ENCODE data around the gene ATP13A2. TPM values are rescaled to one million over a fixed set of nuclear protein-coding genes. Genes with fewer than 3 reads are reported as not detected.

Gene ATP13A2
- total RNA-seq, 5 donors from 2014 or later (not counting 1 experiment from before 2014, with no cell fraction given), result 39.4 to 65.5 (median 58.2) TPM

DNA sequence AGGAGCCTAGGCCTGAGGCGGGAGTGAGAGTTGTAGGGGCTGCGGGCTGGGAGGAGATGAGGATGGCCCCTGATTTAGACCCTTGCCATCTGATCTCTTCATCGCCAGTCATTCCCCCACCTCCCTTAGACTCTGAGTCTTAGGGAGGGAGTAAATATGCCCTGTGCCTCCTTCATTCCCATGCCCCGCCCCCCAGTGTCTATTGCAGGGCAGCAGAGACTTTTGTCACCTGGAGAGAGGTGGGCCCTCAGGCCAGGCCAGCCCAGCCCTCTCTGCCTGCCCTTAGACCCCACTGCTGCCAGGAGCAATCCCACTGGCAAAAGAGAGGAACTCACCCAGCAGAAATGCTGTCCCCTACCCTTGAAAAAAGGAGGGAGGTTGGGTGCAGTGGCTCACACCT, 28.1 kb downstream of the ATP13A2 start:
- DNase-seq, result no peak
- Histone ChIP-seq H3K9me3 (no peaks in the 10 kb centered on the region), H3K27me3 (replicated peaks in 1 of 2; ENCODE audit: control insufficient read depth in 2 of 2, extremely low read depth in 1 of 2, insufficient read depth in 2 of 2, low read length in 1 of 2) (peaks cover 0 to 51% of the 10 kb centered on the region in 2 experiments), H3K36me3 (ENCODE audit: control insufficient read depth in 2 of 2, extremely low read depth in 1 of 2, insufficient read depth in 1 of 2, low read length in 1 of 2) (peaks cover 12 to 20% of the 10 kb centered on the region in 2 donors), H3K4me3 (ENCODE audit: control insufficient read depth in 1 of 2, extremely low read depth in 1 of 2, low read length in 1 of 2) (no peak overlapping the region), H3K27ac (ENCODE audit: low read length) (no peak overlapping the region), H3K4me1 (ENCODE audit: control insufficient read depth in 1 of 2, extremely low read depth in 1 of 2, insufficient read depth in 2 of 2, low read length in 2 of 2) (peaks cover 0 to 12% of the 10 kb centered on the region in 2 experiments)
- Mint-ChIP-seq H3K4me1 (peaks cover 10 to 16% (median 11%) of the 10 kb centered on the region in 3 donors), H3K4me3 (no peak overlapping the region), H3K9me3 (no peaks in the 10 kb centered on the region), H3K36me3 (peaks cover 13% of the 10 kb centered on the region), H3K27me3 (peaks cover 19 to 24% of the 10 kb centered on the region in 2 donors), H3K27ac (no peak overlapping the region)
- POLR2A ChIA-PET, result no interaction called here
- CTCF ChIA-PET, result no interaction called here
- WGBS (ENCODE audit: insufficient coverage), result no CpG with 5 or more reads among the region's 4 CpGs
- ATAC-seq (replicated peaks in 1 of 4), result no peak

DNA sequence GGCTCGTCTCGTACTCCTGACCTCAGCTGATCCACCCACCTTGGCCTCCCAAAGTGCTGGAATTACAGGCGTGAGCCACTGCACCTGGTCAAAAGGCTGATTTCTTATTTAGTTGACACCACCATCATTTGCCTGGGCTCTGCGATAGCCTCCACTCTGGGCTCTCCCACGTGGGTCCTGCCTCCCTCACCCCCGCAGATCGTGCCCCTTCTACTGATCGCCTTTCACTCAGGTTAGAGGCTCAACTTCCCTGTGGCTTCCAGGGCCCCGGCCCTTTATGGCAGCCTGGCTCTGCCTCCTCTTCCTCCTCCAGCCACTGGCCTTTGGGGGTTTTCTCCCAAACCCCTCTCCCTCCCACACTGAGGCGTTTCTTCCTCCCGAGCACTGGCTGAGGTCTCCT, 28.8 kb downstream of the ATP13A2 start:
- Histone ChIP-seq H3K9me3 (no peaks in the 10 kb centered on the region), H3K27ac (ENCODE audit: low read length) (no peak overlapping the region), H3K4me1 (ENCODE audit: control insufficient read depth in 1 of 2, extremely low read depth in 1 of 2, insufficient read depth in 2 of 2, low read length in 2 of 2) (peaks cover 0 to 12% of the 10 kb centered on the region in 2 experiments), H3K4me3 (ENCODE audit: control insufficient read depth in 1 of 2, extremely low read depth in 1 of 2, low read length in 1 of 2) (no peak overlapping the region), H3K36me3 (ENCODE audit: control insufficient read depth in 2 of 2, extremely low read depth in 1 of 2, insufficient read depth in 1 of 2, low read length in 1 of 2) (peaks cover 7 to 16% of the 10 kb centered on the region in 2 donors), H3K27me3 (replicated peaks in 1 of 2; ENCODE audit: control insufficient read depth in 2 of 2, extremely low read depth in 1 of 2, insufficient read depth in 2 of 2, low read length in 1 of 2) (peaks cover 0 to 53% of the 10 kb centered on the region in 2 experiments)
- peaks cover 19 to 24% of the 10 kb centered on the region in 2 donors for H3K27me3 Mint-ChIP-seq
- peaks cover 10 to 16% (median 11%) of the 10 kb centered on the region in 3 donors for H3K4me1 Mint-ChIP-seq
- ChIA-PET POLR2A (no interaction called here), CTCF (interaction anchor here in 1 of 2 donors (0.7 kb wide), 1 partner anchor 94 kb away, joined by 3 read pairs; no protein-coding TSS in a partner anchor)
- ATAC-seq (replicated peaks in 1 of 4), result no peak
- no peak overlapping the region for H3K27ac Mint-ChIP-seq
- no peak for DNase-seq
- H3K4me3 Mint-ChIP-seq, result no peak overlapping the region
- H3K9me3 Mint-ChIP-seq, result no peaks in the 10 kb centered on the region
- 71% methylated on average over 11 of the region's 11 CpGs for WGBS (ENCODE audit: insufficient coverage)
- peaks cover 9% of the 10 kb centered on the region for H3K36me3 Mint-ChIP-seq

DNA sequence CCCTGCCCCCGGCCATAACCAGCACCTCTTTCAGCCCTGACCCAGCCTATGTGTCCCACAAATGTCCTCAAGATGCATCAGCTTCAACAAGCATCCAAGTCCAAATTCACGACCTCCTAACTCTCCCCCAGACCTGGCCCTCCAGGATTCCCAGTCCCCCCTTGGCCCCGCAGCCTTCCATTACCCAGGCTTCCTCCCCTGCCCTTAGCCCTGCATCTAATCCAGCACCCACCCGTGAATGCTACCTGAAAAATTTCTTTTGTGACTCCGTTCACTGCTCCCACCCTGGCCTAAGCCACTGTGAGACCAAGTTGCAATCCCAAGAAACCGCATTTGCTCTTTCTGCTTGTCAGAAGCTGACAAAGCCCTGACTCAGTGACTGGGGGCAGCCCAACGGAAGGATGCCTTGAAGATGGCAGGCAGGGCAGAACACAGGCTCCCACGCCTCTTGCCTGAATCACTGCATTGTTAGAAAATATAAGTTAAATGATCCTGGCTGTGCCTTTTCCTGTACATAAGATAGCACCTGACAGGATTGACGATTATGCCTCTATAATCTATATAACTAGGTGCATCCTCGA, 30.4 kb downstream of the ATP13A2 start:
- Histone ChIP-seq H3K27me3 (replicated peaks in 1 of 2; ENCODE audit: control insufficient read depth in 2 of 2, extremely low read depth in 1 of 2, insufficient read depth in 2 of 2, low read length in 1 of 2) (peaks cover 0 to 53% of the 10 kb centered on the region in 2 experiments), H3K4me1 (ENCODE audit: control insufficient read depth in 1 of 2, extremely low read depth in 1 of 2, insufficient read depth in 2 of 2, low read length in 2 of 2) (peaks cover 0 to 12% of the 10 kb centered on the region in 2 experiments), H3K27ac (ENCODE audit: low read length) (no peak overlapping the region), H3K36me3 (ENCODE audit: control insufficient read depth in 2 of 2, extremely low read depth in 1 of 2, insufficient read depth in 1 of 2, low read length in 1 of 2) (peaks cover 0 to 3% of the 10 kb centered on the region in 2 donors), H3K4me3 (ENCODE audit: control insufficient read depth in 1 of 2, extremely low read depth in 1 of 2, low read length in 1 of 2) (no peak overlapping the region), H3K9me3 (no peaks in the 10 kb centered on the region)
- H3K27ac Mint-ChIP-seq, result no peak overlapping the region
- H3K4me3 Mint-ChIP-seq, result peak overlapping the region; percentile 65 to 78 (median 71)
- DNase-seq, result no peak
- H3K36me3 Mint-ChIP-seq, result peaks cover 8% of the 10 kb centered on the region
- ChIA-PET CTCF (no interaction called here), POLR2A (no interaction called here)
- peaks cover 10 to 16% (median 11%) of the 10 kb centered on the region in 3 donors for H3K4me1 Mint-ChIP-seq
- ATAC-seq (replicated peaks in 1 of 4), result no peak
- H3K9me3 Mint-ChIP-seq, result no peaks in the 10 kb centered on the region
- WGBS (ENCODE audit: insufficient coverage), result 78% methylated on average over 7 of the region's 10 CpGs
- H3K27me3 Mint-ChIP-seq, result peaks cover 19 to 24% of the 10 kb centered on the region in 2 donors

DNA sequence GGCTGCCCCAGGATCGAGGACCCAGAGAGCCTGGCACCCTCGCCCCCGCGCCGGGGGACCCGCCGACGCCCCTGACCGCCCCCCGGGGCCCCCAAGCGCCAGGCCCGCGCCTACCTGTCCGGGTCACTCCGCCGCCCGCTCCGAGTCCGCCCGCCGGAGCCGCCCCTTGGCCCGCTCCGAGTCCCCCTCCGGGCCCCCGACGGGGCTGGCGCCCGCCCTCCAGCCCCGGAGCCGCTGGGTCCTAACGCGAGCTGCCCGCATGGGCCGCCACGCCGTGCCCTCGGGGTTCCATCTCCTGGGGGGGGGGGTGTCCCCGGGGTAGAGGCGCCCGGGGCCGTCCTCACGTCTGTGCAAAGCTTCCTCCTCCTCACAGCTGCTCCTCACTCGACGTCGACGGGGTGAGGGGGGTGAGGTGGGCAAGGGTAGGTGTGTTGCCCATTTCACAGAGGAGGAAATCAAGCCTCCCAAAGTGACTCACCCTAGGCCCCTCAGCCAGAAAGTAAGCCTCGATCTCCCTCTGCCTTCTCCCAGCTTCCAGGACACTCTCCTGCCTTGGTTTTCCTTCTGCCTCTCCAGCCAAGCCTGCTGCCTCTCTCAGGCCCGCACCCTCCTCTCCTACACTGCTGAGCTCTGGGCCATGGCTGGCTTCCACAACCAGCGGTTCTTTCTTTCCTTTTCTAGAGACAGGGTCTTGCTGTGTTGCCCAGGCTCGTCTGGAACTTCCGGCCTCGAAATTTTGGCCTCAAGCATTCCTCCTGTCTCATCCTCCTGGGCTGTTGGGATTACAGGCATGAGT, 31.1 kb downstream of the ATP13A2 start, which contains the start of gene MFAP2:
Gene MFAP2, minus strand, starts transcription at position 148 of the 796 bp plus-strand sequence. CDS start 2,347 bp downstream, outside the sequence.
- ChIA-PET CTCF (no interaction called here), POLR2A (no interaction called here)
- DNase-seq, result no peak
- peak within 1 kb of the TSS; percentile 12 to 32 for H3K4me3 ChIP-seq (ENCODE audit: control insufficient read depth in 1 of 2, extremely low read depth in 1 of 2, low read length in 1 of 2)
- Mint-ChIP-seq H3K4me1 (peaks cover 10 to 16% (median 11%) of the 10 kb centered on the region in 3 donors), H3K4me3 (peak within 1 kb of the TSS; percentile 65 to 78 (median 71)), H3K27me3 (peaks cover 19 to 24% of the 10 kb centered on the region in 2 donors), H3K36me3 (peaks cover 3% of the 10 kb centered on the region), H3K9me3 (no peaks in the 10 kb centered on the region), H3K27ac (no peak within 1 kb of the TSS)
- peaks cover 0 to 53% of the 10 kb centered on the region in 2 experiments for H3K27me3 ChIP-seq (replicated peaks in 1 of 2; ENCODE audit: control insufficient read depth in 2 of 2, extremely low read depth in 1 of 2, insufficient read depth in 2 of 2, low read length in 1 of 2)
- peak; percentile 32 to 42 (median 38) for ATAC-seq (replicated peaks in 1 of 4)
- WGBS (ENCODE audit: insufficient coverage), result 17% methylated on average over 35 of the region's 53 CpGs
- H3K4me1 ChIP-seq (ENCODE audit: control insufficient read depth in 1 of 2, extremely low read depth in 1 of 2, insufficient read depth in 2 of 2, low read length in 2 of 2), result peaks cover 0 to 12% of the 10 kb centered on the region in 2 experiments
- H3K27ac ChIP-seq (ENCODE audit: low read length), result no peak within 1 kb of the TSS
- no peaks in the 10 kb centered on the region for H3K9me3 ChIP-seq
- peaks cover 0 to 3% of the 10 kb centered on the region in 2 donors for H3K36me3 ChIP-seq (ENCODE audit: control insufficient read depth in 2 of 2, extremely low read depth in 1 of 2, insufficient read depth in 1 of 2, low read length in 1 of 2)

DNA sequence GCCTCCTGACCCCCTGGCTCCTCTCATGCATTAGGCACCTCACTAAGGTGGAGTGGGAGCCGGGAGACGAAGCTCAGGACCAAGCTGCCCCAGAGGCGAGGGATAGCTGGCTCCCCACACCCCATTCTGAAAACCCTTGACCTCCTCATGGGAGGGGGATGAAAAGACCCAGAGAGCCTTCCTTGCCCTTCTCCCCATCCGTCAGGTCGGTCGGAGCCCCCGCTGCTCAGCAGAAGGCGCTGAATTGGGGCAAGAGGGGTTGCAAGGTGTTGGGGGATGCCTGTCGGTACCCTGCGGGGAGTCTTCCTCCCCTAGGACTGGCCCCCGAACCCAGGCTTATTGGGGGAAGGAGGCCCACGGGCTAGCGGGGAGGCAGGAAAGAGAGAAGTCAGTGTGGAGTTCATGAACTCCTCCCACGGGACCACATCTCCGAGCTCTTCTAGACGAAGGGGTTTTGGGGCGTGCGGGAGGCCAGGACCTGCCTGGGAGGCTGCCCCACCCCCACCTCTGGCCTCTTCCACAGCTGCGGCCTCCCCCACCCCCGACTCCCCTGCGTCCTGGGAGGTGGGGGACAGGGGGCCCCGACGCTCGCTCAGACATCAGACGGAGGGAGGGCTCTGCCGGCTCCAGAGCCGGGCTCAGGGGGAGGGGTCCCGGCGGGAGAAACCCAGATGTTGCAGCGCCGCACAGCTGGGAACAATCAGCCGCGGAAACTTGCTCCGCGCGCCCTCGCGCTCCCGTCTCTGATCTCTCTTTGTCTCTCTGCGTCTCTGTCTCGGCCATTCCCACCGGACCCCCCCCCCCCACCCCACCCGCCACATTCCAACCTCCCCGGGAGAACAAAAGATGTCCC, 32.0 kb downstream of the ATP13A2 start:
- H3K4me1 Mint-ChIP-seq, result peaks cover 10 to 16% (median 11%) of the 10 kb centered on the region in 3 donors
- H3K27me3 ChIP-seq (replicated peaks in 1 of 2; ENCODE audit: control insufficient read depth in 2 of 2, extremely low read depth in 1 of 2, insufficient read depth in 2 of 2, low read length in 1 of 2), result peaks cover 0 to 52% of the 10 kb centered on the region in 2 experiments
- H3K27me3 Mint-ChIP-seq, result peaks cover 19 to 24% of the 10 kb centered on the region in 2 donors
- H3K27ac ChIP-seq (ENCODE audit: low read length), result no peak overlapping the region
- peaks cover 0 to 12% of the 10 kb centered on the region in 2 experiments for H3K4me1 ChIP-seq (ENCODE audit: control insufficient read depth in 1 of 2, extremely low read depth in 1 of 2, insufficient read depth in 2 of 2, low read length in 2 of 2)
- H3K36me3 Mint-ChIP-seq, result no peaks in the 10 kb centered on the region
- H3K4me3 ChIP-seq (ENCODE audit: control insufficient read depth in 1 of 2, extremely low read depth in 1 of 2, low read length in 1 of 2), result peak overlapping the region; percentile 12 to 32
- H3K9me3 Mint-ChIP-seq, result no peaks in the 10 kb centered on the region
- peak overlapping the region in 2 of 3 donors; percentile 24 to 78 for H3K4me3 Mint-ChIP-seq
- CTCF ChIA-PET, result no interaction called here
- POLR2A ChIA-PET, result no interaction called here
- 12% methylated on average over 20 of the region's 44 CpGs for WGBS (ENCODE audit: insufficient coverage)
- ATAC-seq (replicated peaks in 1 of 4) (no peak), DNase-seq (no peak)
- H3K9me3 ChIP-seq, result no peaks in the 10 kb centered on the region
- H3K27ac Mint-ChIP-seq, result no peak overlapping the region
- no peaks in the 10 kb centered on the region for H3K36me3 ChIP-seq (ENCODE audit: control insufficient read depth in 2 of 2, extremely low read depth in 1 of 2, insufficient read depth in 1 of 2, low read length in 1 of 2)

All from T-cell (primary cell).